Measurements from ENCODE around the gene AHI1. TPM values are rescaled to one million over a fixed set of nuclear protein-coding genes. Genes with fewer than 3 reads are reported as not detected.
"Not testable (repeated sequence)": the region's sequence is repeated elsewhere in the genome, so short reads cannot be mapped to it uniquely, and the experiment has no call there.

Gene AHI1
- total RNA-seq, 4 donors from 2014 or later = 30.8 to 57.6 (median 38.0) TPM

- no peak overlapping the region for H3K27ac ChIP-seq
- H3K36me3 ChIP-seq = peaks cover 0 to 23% (median 0%) of the 10 kb centered on the region in 3 donors
- DNase-seq (ENCODE audit: low spot score in 2 of 2) = no peak
- no peaks in the 10 kb centered on the region for H3K4me1 ChIP-seq
- H3K9me3 ChIP-seq = no peaks in the 10 kb centered on the region
- no peak overlapping the region for H3K4me3 ChIP-seq
- TF ChIP-seq POLR2A (IDR thresholded peaks at IDR 0.05) = no peak
- TF ChIP-seq EP300 (IDR thresholded peaks at IDR 0.05) = no peak
- WGBS, 2 donors = 91 to 95% methylated on average over 4 of the region's 4 CpGs
- H3K27me3 ChIP-seq = no peaks in the 10 kb centered on the region
Measured at GRCh38 chr6:135347887-135348286, 149.7 kb downstream of the AHI1 start.

GRCh38 chr6:135346747-135347146, 150.8 kb downstream of the AHI1 start:
- 76% methylated on average over 1 of the region's 1 CpG for WGBS, 2 donors
- no peaks in the 10 kb centered on the region for H3K27me3 ChIP-seq
- no peak overlapping the region for H3K27ac ChIP-seq
- DNase-seq (ENCODE audit: low spot score in 2 of 2) = no peak
- H3K36me3 ChIP-seq = peaks cover 0 to 23% (median 0%) of the 10 kb centered on the region in 3 donors
- no peaks in the 10 kb centered on the region for H3K4me1 ChIP-seq
- TF ChIP-seq POLR2A (IDR thresholded peaks at IDR 0.05) = no peak
- TF ChIP-seq CTCF (IDR thresholded peaks at IDR 0.05) = no peak
- TF ChIP-seq EP300 (IDR thresholded peaks at IDR 0.05) = no peak
- no peaks in the 10 kb centered on the region for H3K9me3 ChIP-seq
- H3K4me3 ChIP-seq = no peak overlapping the region

GRCh38 chr6:135344526-135344925, 153.0 kb downstream of the AHI1 start:
- no peak overlapping the region for H3K4me3 ChIP-seq
- no peaks in the 10 kb centered on the region for H3K4me1 ChIP-seq
- no peak for DNase-seq (ENCODE audit: low spot score in 2 of 2)
- H3K9me3 ChIP-seq = peaks cover 0 to 14% (median 0%) of the 10 kb centered on the region in 4 donors
- peaks cover 0 to 30% (median 0%) of the 10 kb centered on the region in 3 donors for H3K36me3 ChIP-seq
- no peak overlapping the region for H3K27ac ChIP-seq
- no peaks in the 10 kb centered on the region for H3K27me3 ChIP-seq
- no peak for TF ChIP-seq EP300 (IDR thresholded peaks at IDR 0.05)
- TF ChIP-seq CTCF (IDR thresholded peaks at IDR 0.05) = no peak
- TF ChIP-seq POLR2A (IDR thresholded peaks at IDR 0.05) = no peak

GRCh38 chr6:135339920-135340319, 157.6 kb downstream of the AHI1 start:
- H3K27me3 ChIP-seq; H3K4me3 ChIP-seq; H3K36me3 ChIP-seq; H3K27ac ChIP-seq; DNase-seq (ENCODE audit: low spot score in 2 of 2); H3K4me1 ChIP-seq: not testable (repeated sequence)
- 97% methylated on average over 8 of the region's 8 CpGs for WGBS, 2 donors
- peaks cover 0 to 14% (median 0%) of the 10 kb centered on the region in 4 donors for H3K9me3 ChIP-seq

- no peaks in the 10 kb centered on the region for H3K4me1 ChIP-seq
- peaks cover 0 to 3% (median 1%) of the 10 kb centered on the region in 4 donors for H3K9me3 ChIP-seq
- peaks cover 0 to 10% (median 0%) of the 10 kb centered on the region in 3 donors for H3K36me3 ChIP-seq
- TF ChIP-seq EP300 (IDR thresholded peaks at IDR 0.05) (no peak), POLR2A (IDR thresholded peaks at IDR 0.05) (no peak), CTCF (IDR thresholded peaks at IDR 0.05) (no peak)
- no peaks in the 10 kb centered on the region for H3K27me3 ChIP-seq
- no peak overlapping the region for H3K4me3 ChIP-seq
- WGBS, 2 donors = 56 to 62% methylated on average over 3 of the region's 3 CpGs
- no peak overlapping the region for H3K27ac ChIP-seq
- DNase-seq (ENCODE audit: low spot score in 2 of 2) = no peak
Measured at GRCh38 chr6:135334169-135334568, 163.4 kb downstream of the AHI1 start.

GRCh38 chr6:135331002-135331401, 166.5 kb downstream of the AHI1 start:
- Histone ChIP-seq H3K27ac (no peak overlapping the region), H3K9me3 (peaks cover 0 to 6% (median 1%) of the 10 kb centered on the region in 4 donors), H3K36me3 (peaks cover 0 to 21% (median 0%) of the 10 kb centered on the region in 3 donors), H3K4me1 (no peaks in the 10 kb centered on the region), H3K27me3 (no peaks in the 10 kb centered on the region), H3K4me3 (no peak overlapping the region)
- TF ChIP-seq POLR2A (IDR thresholded peaks at IDR 0.05) (no peak), CTCF (IDR thresholded peaks at IDR 0.05) (no peak), EP300 (IDR thresholded peaks at IDR 0.05) (no peak)
- no peak for DNase-seq (ENCODE audit: low spot score in 2 of 2)
- 82 to 85% methylated on average over 2 of the region's 2 CpGs for WGBS, 2 donors

Data from tibial nerve (tissue), 4 donors.